GM19324 (cell line): ENCODE measurements around the gene DEPDC1B.
"Not testable (repeated sequence)": the region's sequence is repeated elsewhere in the genome, so short reads cannot be mapped to it uniquely, and the experiment has no call there.

Experiments used
- ATAC-seq: cut with Tn5 transposase; IDR thresholded peaks from one replicate; pipeline ENCODE4 v1.9.1; 2021; ENCODE audit warnings: mild to moderate bottlenecking, moderate library complexity; ENCODE audit not compliant: unreplicated experiment, low FRiP score

DEPDC1B gene

DNA sequence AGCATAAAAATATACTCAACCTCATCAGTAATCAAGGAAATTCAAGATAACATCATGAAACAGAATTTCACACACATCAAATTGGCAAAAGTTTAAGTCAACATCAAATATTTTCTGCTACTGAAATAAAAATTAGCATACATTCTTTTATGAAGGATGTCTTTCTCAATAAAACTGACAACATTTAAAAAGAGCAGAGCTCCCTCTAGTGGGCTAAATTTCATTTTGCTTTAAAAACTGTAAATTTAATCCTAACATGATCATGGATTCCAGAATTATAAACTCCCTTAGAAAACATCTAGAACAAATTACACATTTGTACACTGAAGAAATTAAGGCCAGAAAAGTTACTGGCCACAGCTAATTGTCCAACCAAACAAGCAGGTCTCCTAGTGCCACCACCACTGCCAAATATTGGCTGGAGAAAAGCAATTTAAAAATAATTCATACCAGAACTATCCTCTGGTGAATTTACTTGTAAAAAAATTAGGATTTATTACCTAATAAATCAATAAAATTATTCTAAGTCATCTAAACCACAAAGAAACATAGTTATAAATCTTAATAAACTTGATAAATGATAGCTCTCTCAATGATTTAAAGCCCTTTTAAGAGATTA, 31.2 kb downstream of the DEPDC1B start:
- no peak for ATAC-seq

DNA sequence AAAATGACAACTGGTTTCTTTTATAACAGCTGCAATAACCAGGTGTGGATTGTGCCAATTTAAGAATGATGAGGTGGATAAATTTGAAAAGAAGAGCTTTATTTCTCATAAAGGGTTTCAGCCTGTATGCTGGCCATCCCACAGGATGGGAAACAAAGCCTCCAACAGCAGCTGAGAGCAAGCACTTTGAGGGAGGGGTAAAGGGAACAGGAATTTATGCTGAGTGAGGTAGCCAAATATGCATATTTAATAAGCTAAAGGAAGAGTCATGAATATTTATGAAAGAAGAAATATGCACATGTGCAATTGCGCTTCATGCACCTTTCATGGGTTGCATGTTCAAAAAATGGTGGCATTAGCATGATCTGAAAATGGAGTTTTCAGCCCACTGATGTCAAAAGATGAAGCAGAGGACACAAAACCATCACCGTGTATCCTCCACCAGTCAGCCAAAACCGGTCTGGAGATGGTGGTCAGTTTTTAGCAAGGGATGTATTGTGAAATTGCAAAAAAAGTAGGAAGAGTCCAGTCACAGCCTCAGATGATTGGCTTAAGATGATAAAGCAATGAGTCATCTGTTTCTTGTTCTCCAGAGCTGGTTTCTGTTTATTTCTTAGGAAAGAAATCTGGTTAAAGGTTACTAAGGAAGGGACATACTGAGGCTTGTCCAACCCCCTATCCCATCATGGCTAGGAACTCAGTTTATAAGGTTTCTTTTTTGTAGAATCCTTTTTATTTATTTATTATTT, 47.9 kb downstream of the DEPDC1B start:
- no peak for ATAC-seq

DNA sequence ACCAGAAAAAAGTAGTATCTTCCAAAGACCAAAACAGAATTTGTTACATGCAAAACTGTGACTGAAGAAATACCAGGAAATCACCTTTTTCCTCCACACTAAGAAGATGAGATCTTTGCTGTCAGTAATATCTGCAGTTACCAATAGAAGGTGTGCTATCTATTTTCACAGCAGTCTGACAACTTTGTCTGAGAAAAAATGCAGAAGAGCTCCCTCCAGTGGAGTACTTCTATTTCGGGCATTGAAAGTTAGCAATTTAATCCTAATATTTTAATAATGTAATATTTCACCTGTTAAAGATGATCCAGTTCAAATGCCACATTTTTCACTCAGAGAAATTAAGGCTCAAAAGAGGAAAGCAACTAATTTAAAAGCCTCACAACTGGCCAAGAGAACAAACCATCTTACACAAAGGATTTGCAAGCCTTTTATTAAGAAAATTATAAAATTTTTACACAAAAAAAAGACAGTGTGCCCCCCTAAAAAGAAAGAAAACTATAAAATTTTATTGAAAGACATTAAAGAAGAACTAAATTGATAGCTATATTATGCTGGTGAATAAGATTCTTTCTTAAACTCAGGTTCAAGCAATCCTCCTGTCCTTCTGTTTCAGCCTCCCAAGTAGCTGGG, 50.6 kb downstream of the DEPDC1B start:
- no peak for ATAC-seq

- ATAC-seq, result no peak
Observed at GRCh38 chr5:60648175-60648574, 51.8 kb downstream of the DEPDC1B start.

- ATAC-seq, result no peak
Observed at GRCh38 chr5:60640901-60641300, 59.1 kb downstream of the DEPDC1B start.

- ATAC-seq, result no peak
Observed at GRCh38 chr5:60639544-60639943, 60.4 kb downstream of the DEPDC1B start.

- ATAC-seq, result no peak
Observed at GRCh38 chr5:60638300-60638699, 61.7 kb downstream of the DEPDC1B start.

DNA sequence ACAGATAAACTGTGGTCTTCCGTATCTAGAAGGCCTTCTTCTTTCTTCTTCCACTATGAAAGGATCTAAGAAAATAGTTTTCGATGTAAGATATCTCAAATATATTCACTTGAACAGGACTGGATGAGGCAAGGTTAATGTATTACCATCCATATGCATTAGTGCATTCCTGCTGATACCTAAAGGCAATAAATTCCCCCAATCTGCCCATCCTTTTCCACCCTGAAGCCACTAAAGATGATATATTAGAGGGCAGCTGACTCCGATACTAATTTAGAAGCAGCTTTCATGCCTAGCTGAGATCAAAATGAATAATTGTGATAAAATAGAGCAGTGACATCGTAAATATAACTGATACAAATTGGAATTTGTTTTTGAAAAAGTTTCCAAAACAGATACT, 63.3 kb downstream of the DEPDC1B start:
- no peak for ATAC-seq

DNA sequence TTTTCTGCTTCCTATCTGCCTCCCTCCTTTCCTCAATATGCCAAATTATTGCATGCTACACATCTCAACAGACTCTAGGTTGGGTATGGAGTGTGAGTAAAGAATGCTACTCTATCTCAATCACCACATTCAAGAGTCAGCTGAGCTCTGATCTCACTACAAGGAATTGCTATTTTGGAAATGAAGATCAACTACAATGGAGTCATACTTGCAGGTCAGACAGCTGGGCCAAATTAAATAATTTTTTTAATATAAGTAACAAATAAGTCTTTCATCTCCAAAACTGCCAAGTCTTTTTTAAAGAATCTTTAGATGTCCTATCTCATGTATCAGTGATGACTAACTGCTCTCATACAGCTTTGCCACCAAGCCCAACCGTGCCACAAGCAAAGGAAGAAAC, 64.0 kb downstream of the DEPDC1B start:
- ATAC-seq, result no peak

GRCh38 chr5:60634051-60634450, 65.9 kb downstream of the DEPDC1B start:
- ATAC-seq, result no peak

- no peak for ATAC-seq
Observed at GRCh38 chr5:60633341-60633740, 66.6 kb downstream of the DEPDC1B start.

DNA sequence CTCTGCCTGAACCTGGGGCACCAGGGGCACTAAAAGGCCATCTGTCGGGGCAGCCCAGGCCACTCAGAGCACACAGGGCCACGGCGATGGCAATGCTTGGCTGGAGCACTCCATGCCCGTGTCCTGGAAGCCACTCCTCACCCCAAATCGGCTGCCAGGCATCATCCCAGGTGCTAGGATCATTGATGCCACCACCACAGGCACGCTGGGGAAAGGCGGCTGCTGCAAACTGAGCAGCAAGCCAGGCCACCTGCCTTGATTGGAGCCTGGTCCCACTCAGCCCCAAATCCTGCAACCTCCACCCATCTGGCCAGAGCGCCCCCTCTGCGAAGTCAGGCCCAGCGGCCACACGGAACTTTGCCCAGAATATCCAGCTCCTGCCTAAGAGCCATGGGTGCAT, 67.8 kb downstream of the DEPDC1B start:
- no peak for ATAC-seq

GRCh38 chr5:60630836-60631235, 69.1 kb downstream of the DEPDC1B start:
- no peak for ATAC-seq

- ATAC-seq, result no peak
Observed at GRCh38 chr5:60630179-60630578, 69.8 kb downstream of the DEPDC1B start.

DNA sequence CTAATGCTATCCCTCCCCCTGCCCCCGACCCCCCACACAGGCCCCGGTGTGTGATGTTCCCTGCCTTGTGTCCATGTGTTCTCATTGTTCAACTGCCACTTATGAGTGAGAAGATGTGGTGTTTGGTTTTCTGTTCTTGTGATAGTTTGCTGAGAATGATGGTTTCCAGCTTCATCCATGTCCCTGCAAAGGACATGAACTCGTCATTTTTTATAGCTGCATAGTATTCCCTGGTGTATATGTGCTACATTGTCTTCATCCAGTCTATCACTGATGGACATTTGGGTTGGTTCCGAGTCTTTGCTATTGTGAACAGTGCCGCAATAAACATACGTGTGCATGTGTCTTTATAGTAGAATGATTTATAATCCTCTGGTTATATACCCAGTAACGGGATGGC, 75.1 kb downstream of the DEPDC1B start:
- ATAC-seq, result not testable (repeated sequence)

DNA sequence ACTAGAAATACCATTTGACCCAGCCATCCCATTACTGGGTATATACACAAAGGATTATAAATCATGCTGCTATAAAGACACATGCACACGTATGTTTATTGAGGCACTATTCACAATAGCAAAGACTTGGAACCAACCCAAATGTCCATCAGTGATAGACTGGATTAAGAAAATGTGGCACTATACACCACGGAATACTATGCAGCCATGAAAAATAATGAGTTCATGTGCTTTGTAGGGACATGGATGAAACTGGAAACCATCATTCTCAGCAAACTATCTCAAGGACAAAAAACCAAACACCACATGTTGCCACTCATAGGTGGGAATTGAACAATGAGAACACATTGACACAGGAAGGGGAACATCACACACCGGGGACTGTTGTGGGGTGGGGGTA, 79.2 kb downstream of the DEPDC1B start:
- not testable (repeated sequence) for ATAC-seq

DNA sequence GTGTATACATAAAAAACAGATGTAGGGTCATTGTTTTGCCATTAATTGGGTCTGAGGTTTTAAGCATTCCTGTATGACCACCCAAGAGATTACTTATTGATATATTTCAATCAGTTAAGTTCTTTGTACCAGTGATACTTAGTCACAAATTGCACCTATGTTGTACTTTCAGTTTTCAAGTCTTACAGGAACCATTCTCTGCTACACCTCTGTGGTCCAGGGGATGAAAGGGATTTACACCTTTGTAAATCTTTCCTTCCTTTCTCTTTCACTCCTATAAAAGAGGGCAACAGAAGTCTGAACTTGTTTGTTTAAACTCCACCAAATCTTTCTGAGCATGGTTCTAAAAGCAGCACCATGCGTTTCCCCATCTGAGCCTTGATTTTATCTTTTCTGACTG, 86.1 kb downstream of the DEPDC1B start:
- no peak for ATAC-seq

DNA sequence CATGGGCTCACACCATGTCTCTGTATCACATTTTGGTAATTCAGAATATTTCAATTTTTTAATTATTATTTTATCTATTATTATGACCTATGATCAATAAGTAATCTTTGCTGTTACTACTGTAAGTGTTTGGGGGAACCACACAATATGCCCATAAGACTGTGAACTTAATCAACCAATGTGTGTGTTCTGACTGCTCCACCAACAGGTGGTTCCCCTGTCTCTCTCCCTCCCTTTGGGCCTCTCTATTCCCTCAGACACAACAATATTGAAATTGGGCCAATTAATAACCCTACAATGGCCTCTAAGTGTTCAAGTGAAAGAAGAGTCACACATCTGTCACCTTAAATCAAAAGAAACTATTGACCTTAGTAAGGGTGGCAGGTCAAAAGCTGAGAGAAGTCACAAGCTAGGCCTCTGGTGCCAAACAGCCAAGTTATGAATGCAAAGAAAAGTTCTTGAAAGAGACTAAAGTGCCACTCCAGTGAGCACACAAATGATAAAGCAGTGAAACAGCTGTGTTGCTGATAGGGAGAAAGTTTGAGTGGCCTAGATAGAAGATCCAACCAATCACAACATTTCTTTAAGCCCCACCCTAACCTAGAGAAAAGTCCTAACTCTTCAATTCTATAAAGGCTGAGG, 88.7 kb downstream of the DEPDC1B start:
- ATAC-seq, result no peak

- no peak for ATAC-seq
Observed at GRCh38 chr5:60604771-60605170, 95.2 kb downstream of the DEPDC1B start.

DNA sequence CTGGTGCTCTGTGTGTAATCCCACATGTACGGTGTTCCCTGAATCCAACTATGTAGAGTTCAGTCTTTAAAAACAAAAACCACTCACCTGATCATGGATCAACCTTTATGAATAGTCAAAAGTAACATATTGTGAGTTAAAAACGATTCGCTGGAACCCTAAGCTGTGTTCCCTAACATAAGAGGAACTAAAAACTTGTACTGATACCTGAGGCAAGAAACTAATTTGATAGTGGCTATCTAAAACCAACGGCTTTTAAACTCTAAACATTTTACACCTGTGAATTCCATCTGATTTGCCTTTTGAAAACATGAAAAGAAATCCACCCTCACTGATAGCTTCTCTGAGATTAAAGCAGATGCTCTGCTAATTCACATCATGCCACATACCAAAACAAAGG, 101.5 kb downstream of the DEPDC1B start:
- ATAC-seq, result peak; percentile 46

GRCh38 chr5:60597572-60598320, 102.2 kb downstream of the DEPDC1B start:
- ATAC-seq, result peak; percentile 52
